GM21576 (cell line): ENCODE data around the gene MCFD2.

Source experiments
- ATAC-seq: cut with Tn5 transposase; IDR thresholded peaks from one replicate; pipeline ENCODE4 v1.9.1; 2021; ENCODE audit warnings: mild to moderate bottlenecking, moderate library complexity; ENCODE audit not compliant: unreplicated experiment

MCFD2 gene

GRCh38 chr2:46915281-46915810, at the start of gene MCFD2:
MCFD2 (minus strand) TSS chr2:46915806; CDS start chr2:46909171, 6,635 bp downstream.
- ATAC-seq: peak; percentile 19

GRCh38 chr2:46964835-46965560, 49.4 kb upstream of the MCFD2 start:
- ATAC-seq: no peak

GRCh38 chr2:46963941-46964673, 48.5 kb upstream of the MCFD2 start:
- ATAC-seq: no peak

GRCh38 chr2:46963210-46963609, 47.6 kb upstream of the MCFD2 start:
- no peak for ATAC-seq

- ATAC-seq: no peak
Observed at GRCh38 chr2:46962751-46963150, 47.1 kb upstream of the MCFD2 start.

GRCh38 chr2:46960618-46961017, 45.0 kb upstream of the MCFD2 start:
- ATAC-seq: no peak

GRCh38 chr2:46958431-46959017, 42.9 kb upstream of the MCFD2 start:
- ATAC-seq: no peak

- no peak for ATAC-seq
Observed at GRCh38 chr2:46956981-46957531, 41.5 kb upstream of the MCFD2 start.

- no peak for ATAC-seq
Observed at GRCh38 chr2:46955764-46956163, 40.2 kb upstream of the MCFD2 start.

- no peak for ATAC-seq
Observed at GRCh38 chr2:46954951-46955571, 39.5 kb upstream of the MCFD2 start.

GRCh38 chr2:46952171-46952570, 36.6 kb upstream of the MCFD2 start:
- no peak for ATAC-seq

- no peak for ATAC-seq
Observed at GRCh38 chr2:46951290-46952064, 35.9 kb upstream of the MCFD2 start.

- ATAC-seq: no peak
Observed at GRCh38 chr2:46950314-46950713, 34.7 kb upstream of the MCFD2 start.

- no peak for ATAC-seq
Observed at GRCh38 chr2:46947841-46948240, 32.2 kb upstream of the MCFD2 start.

- ATAC-seq: no peak
Observed at GRCh38 chr2:46945671-46946070, 30.1 kb upstream of the MCFD2 start.

- peak; percentile 43 for ATAC-seq
Observed at GRCh38 chr2:46943881-46944798, 28.5 kb upstream of the MCFD2 start.

GRCh38 chr2:46942891-46943626, 27.5 kb upstream of the MCFD2 start:
- no peak for ATAC-seq

- ATAC-seq: peak; percentile 42
Observed at GRCh38 chr2:46942143-46942526, 26.5 kb upstream of the MCFD2 start.
